Renal pelvis (tissue), 12 donors: Measurements from ENCODE around the gene SPSB4. TPM values are rescaled to one million over a fixed set of nuclear protein-coding genes. Genes with fewer than 3 reads are reported as not detected.
"Not testable (repeated sequence)": the region's sequence is repeated elsewhere in the genome, so short reads cannot be mapped to it uniquely, and the experiment has no call there.

Source experiments
- DNase-seq: peaks from one replicate; pipeline ENCODE4 v3.0.0-alpha.2; 2013
- long read RNA-seq, 16 experiments: transcript quantifications; one replicate each; lab custom pipeline, GENCODE V29; 2026
- polyA plus RNA-seq, 3 donors: library from polyadenylated mRNA; unstranded; fragments of 120-200 nt; gene quantifications; one replicate each; pipeline ENCODE4 v1.2.1, GENCODE V29; 2013; ENCODE audit not compliant: insufficient read length in 3 of 3

SPSB4 gene
- 10 to 100 TPM; 14.6 to 21.0 (median 20.0) TPM for polyA plus RNA-seq
- long read RNA-seq, donor 1, partial matches to known transcripts, result 0 of 1 reads
- long read RNA-seq, donor 1, other reads (novel, unspliced or antisense), result 0 of 1 reads
- long read RNA-seq, donor 2, partial matches to known transcripts, result 0 of 4 reads
- long read RNA-seq, donor 2, other reads (novel, unspliced or antisense), result 0 of 4 reads
- long read RNA-seq, donor 3, partial matches to known transcripts, result 11 of 13 reads
- long read RNA-seq, donor 3, other reads (novel, unspliced or antisense), result 0 of 13 reads
- long read RNA-seq, donor 4, partial matches to known transcripts, result 0 of 3 reads
- long read RNA-seq, donor 4, other reads (novel, unspliced or antisense), result 0 of 3 reads
- long read RNA-seq, donor 5, partial matches to known transcripts, result 0 of 1 reads
- long read RNA-seq, donor 5, other reads (novel, unspliced or antisense), result 0 of 1 reads
- long read RNA-seq, donor 6, transcript SPSB4-201 (3 exons, 2,908 nt), result major isoform, 6 of 6 reads
- long read RNA-seq, donor 6, partial matches to known transcripts, result 0 of 6 reads
- long read RNA-seq, donor 6, other reads (novel, unspliced or antisense), result 0 of 6 reads
- long read RNA-seq, donor 7, partial matches to known transcripts, result 6 of 10 reads
- long read RNA-seq, donor 7, other reads (novel, unspliced or antisense), result 0 of 10 reads
- long read RNA-seq, donor 8, partial matches to known transcripts, result 0 of 1 reads
- long read RNA-seq, donor 8, other reads (novel, unspliced or antisense), result 0 of 1 reads
- long read RNA-seq, donor 9, transcript SPSB4-201 (3 exons, 2,908 nt), result major isoform, 6 of 6 reads
- long read RNA-seq, donor 9, partial matches to known transcripts, result 0 of 6 reads
- long read RNA-seq, donor 9, other reads (novel, unspliced or antisense), result 0 of 6 reads
- long read RNA-seq, donor 10, partial matches to known transcripts, result 0 of 3 reads
- long read RNA-seq, donor 10, other reads (novel, unspliced or antisense), result 0 of 3 reads
- long read RNA-seq, donor 11, partial matches to known transcripts, result 0 of 3 reads
- long read RNA-seq, donor 11, other reads (novel, unspliced or antisense), result 0 of 3 reads
- long read RNA-seq, donor 12, partial matches to known transcripts, result 0 of 4 reads
- long read RNA-seq, donor 12, other reads (novel, unspliced or antisense), result 0 of 4 reads
- long read RNA-seq, donor 13, partial matches to known transcripts, result 0 of 2 reads
- long read RNA-seq, donor 13, other reads (novel, unspliced or antisense), result 0 of 2 reads
- long read RNA-seq, donor 14, result 0 reads
- long read RNA-seq, donor 15, transcript SPSB4-201 (3 exons, 2,908 nt), result major isoform, 5 of 5 reads
- long read RNA-seq, donor 15, partial matches to known transcripts, result 0 of 5 reads
- long read RNA-seq, donor 15, other reads (novel, unspliced or antisense), result 0 of 5 reads
- long read RNA-seq, donor 16, partial matches to known transcripts, result 0 of 2 reads
- long read RNA-seq, donor 16, other reads (novel, unspliced or antisense), result 0 of 2 reads

DNA sequence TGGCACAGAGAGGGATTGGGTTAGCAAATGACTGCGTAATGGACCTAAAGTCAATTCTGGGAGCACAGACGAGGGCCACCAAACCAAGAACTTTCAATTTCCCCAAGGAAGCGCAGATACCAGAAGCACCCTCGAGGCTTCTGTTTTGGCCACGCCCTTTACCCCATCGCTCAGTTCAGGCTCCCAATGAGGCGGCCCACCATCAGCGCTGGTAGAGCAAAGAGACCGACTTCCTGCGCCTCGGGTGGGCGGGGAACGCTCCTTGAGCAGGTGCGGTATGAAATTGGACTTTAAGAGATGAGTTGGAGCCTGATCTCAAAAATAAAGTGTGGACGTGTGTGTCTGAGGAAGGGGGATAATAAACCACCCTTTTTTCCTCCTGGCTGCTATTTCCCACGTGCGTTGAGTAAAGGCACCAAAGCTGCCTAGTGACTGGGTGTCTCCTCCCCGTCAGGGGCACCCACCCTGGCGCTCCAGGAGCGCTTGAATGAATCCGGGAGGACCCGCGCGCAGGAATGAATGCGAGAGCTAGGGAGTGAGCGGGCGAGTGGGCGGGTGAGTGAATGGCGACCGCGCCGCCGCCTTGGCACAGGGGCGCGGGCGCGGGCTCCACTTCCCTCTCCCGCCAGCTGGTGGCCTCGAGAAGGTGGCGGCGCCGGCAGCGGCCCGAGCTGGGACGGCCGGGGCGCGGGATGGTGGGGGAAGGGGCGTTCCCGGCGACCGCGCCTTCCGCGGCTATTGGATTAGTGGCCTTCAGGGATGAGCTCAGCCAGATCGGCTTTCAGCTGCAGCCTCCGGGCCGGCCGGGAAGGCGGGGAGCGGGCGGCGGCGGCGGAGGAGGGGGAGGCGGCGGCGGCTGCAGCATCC lies at the start of gene SPSB4:
Gene SPSB4 (plus strand): TSS at position 772 of the 867 bp plus-strand sequence. CDS start 14,758 bp downstream, outside the sequence.
- DNase-seq, result peak; percentile 90

DNA sequence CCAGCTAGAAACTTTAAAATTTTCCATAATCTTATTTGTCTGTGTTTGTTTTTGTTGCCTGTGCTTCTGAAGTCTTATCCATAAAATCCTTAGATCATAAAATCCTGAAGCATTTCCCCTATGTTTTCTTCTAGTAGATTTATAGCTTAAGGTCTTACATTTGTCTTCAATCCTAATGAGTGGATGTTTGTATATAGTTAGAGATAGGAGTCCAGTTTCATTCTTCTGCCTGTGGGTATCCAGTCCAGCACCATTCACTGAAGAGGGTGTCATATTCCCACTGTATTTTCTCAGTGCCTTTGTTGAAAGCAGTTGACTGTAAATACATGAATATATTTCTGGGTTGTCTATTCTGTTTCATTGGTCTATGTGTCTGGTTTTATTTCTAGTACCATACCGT lies 44.8 kb upstream of the SPSB4 start:
- DNase-seq, result no peak

DNA sequence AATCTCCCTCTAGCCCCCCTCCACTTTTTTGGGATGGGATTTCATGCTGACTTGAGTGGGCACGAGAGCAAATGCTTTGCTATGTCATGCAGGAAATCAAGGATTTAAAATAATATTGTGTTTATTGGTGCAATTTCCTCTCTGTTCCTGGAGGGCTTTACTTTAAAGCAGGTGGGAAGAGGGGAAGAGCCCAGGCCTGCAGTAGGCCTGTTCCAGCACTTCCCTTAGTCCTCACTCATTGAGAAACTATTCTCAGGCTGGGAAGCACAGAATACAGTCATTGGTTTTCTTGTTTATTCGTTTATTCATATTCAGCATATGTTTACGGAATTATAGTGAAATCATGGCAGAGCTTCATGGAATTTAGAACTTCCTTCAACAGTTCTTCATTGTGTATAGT lies 41.7 kb upstream of the SPSB4 start:
- no peak for DNase-seq

DNA sequence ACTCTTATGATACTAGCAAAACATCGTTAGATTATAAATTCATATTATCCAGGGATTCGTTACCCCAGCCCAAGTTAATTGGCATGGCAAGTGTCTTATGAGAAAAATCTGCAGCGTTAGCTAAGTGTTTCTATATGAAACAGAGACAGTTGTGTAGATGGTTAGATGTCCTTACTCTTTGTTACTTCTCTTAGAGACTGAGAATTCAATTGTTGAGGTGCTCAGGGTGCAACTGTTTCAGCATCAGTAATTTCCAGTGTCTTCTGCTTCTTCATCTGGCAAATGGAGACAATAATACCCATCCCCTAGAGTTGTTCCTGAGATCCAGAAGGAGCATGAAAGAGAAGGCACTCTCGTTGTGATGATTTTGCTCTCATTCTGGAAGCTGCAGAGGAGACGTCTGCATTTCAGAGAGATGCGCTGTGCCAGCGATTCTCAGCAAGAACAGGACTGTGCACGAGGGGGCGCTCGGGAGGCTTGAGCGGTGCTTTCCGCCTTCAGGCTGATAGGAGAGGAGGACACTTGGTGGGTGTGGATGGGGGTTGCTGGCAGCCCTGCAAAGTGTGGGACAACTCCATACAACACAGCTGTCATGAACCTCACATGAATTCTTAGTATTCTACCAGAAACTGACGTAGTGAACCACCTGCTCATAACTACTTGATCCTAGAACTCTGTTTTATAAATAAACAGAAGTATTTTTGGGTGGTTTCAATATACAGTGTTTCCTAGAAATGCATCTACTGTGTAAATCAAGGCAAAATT lies 39.7 kb upstream of the SPSB4 start:
- DNase-seq, result peak; percentile 72

DNA sequence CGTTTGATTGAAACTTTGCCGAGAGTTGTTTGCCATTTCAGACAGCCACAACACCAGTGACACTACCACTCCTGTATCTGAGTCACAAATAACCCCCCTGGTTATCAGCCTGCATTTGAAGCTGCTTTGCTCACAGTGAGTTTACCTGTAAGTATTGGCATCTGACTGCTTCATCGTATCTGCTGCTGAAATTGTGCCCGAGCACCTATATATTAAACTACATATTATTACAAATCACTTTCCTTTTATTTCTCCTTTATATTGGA lies 39.2 kb upstream of the SPSB4 start:
- DNase-seq, result no peak

DNA sequence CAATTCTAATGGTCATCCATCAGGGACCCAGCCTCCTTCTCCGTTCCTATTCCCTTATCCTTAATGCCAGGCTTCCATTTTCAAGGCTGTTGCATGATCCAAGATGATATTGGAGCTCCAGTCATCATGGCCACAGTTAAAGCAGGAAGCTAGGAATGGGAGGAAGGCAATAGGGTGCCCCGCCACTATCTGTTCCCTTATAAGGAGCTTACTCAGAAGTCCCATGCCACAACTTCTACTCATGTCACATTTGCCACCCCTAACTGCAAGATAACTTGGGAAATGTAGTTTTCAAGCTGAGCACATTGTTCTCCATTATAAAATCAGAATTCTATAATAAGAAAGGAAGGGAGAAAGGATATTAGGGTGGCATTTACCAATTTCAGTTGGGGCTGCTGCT lies 38.6 kb upstream of the SPSB4 start:
- no peak for DNase-seq

DNA sequence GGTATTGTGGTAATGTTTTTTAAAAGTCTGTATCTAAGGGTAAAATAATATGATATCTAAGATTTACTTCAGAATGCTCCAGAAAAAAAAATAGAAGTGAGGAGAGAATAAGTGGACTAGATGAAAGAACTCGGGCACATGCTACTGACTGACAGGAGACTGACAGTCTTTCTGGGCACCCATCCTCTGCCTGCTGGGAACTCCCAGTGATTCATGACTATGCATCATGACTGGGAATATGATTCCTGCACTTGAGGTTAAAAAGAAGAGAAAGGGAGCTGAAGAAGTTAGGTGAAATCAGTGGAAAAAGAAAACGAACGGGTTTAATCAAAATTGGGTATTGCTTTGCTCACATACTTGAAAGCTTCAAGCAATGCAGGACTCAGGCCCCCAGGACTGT lies 35.7 kb upstream of the SPSB4 start:
- no peak for DNase-seq

DNA sequence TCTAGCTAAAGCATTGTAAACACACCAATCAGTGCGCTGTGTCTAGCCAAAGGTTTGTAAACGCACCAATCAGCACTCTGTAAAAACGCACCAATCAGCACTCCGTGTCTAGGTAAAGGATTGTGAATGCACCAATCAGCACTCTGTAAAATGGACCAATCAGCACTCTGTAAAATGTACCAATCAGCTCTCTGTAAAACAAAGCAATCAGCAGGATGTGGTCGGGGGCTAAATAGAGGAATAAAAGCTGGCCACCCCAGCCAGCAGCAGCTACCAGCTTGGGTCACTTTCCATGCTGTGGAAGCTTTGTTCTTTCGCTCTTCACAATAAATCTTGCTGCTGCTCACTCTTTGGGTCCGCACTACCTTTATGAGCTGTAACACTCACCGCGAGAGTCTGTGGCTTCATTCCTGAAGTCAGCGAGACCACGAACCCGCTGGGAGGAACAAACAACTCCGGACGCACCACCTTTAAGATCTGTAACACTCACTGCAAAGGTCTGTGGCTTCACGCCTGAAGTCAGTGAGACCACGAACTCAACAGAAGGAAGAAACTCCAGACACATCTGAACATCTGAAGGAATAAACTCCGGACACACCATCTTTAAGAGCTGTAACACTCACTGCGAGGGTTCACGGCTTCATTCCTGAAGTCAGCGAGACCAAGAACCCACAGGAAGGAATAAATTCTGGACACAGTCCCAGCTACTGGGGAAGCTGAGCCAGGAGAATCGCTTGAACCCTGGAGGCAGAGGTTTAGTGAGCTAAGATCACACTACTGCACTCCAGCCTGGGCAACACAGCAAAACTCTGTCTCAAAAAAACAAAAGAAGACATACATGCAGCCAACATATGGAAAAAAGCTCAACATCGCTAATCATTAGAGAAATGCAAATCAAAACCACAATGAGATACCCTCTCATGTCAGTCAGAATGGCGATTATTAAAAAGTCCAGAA lies 33.5 kb upstream of the SPSB4 start:
- not testable (repeated sequence) for DNase-seq

DNA sequence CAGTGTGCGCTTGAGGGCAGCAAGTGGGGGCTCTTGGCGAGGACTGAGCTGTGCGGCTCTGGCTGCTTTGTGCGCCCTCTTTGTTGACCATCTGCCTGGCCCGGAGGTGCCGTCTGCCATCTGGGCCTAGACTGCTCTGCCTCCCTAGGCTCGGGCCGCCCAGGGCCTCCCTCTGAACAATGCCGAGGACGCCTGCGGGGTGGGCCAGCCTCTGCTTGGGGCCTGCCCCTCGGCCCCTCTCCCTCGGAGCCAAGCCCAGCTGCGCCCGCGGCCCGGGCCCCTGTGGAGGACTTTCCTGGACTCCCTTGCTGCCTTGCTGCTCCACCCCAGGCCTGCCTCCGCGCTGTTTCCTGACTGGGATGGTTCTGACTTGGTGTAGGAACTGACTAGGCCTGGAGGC lies 31.9 kb upstream of the SPSB4 start:
- no peak for DNase-seq

DNA sequence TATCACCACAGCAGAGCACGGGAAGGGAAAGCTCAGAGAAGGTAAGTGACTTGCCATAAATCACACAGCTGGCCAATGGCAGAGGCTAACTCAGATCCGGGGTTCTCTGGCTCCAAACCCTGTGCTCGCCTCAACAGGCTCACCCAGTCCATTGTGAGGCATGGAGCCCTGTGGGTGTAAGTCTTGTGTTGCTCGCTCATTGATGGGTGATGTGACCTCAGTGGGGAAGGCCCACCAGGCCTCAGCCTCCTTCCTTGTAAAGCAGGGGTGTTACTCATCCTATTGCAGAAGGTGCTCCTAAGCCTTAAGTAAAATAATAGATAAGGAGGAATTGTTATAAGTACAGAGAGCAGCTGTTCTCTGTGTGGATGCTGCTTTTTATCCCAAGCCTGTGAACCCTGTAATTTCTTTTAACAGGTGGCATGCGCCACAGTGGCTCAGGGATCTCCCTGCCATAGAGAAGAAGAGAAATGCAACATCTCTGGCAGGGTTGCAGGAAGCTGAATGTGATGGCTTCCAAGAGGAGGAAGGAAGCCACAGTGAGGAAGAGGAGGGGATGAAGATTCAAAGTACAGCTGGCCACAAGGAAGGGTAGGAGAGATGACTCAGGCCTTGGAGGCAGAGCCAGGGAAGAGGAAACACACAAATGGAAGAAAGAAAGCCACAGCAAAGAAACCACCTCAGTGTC lies 30.9 kb upstream of the SPSB4 start:
- no peak for DNase-seq

DNA sequence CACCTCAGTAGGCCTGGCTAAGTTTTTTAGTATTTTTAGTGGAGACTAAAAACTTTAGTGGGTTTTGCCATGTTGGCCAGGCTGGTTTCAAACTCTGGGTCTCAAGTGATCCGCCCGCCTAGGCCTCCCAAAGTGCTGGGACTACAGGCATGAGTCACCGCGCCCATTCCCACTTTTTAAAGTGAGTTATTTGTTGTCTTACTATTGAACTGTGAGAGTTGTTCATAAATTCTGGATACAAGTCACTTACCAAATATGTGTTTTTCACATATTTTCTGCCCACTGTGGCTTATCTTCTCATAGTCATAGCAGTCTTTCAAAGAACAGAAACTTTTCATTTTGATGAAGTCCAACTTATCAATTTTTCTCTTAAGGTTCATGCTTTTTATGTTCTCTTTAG lies 29.9 kb upstream of the SPSB4 start:
- no peak for DNase-seq

DNA sequence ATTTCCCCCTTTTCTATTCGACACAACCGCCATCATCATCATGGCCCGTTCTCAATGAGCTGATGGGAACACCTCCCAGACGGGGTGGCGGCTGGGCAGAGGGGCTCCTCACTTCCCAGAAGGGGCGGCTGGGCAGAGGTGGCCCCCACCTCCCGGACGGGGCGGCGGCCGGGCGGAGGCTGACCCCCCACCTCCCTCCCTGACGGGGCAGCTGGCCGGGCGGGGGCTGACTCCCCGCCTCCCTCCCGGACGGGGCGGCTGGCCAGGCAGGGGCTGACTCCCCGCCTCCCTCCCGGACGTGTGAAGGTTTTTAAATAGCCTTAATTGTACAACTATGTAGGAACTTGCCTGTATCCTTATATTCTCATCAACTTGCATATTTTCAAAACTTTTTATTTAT lies 20.9 kb upstream of the SPSB4 start:
- no peak for DNase-seq

DNA sequence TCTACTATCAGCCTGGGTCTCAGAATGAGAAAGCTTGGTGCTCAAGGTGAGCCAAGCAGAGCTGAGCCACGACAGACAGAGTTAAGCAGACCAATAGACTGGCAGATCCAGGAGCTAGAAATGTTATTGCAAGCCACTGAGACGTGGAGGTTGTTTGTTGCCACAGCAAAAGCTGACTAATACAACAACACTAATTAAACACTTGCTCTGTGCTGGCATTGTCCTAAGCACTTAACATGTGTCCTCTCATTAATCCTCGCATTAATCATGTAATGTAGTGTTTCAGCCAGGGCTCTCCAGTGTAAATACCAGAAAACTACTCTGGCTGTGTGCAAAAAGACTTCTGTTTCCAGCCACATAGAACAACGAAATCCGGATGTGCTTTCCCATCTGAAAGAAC lies 11.6 kb upstream of the SPSB4 start:
- no peak for DNase-seq

DNA sequence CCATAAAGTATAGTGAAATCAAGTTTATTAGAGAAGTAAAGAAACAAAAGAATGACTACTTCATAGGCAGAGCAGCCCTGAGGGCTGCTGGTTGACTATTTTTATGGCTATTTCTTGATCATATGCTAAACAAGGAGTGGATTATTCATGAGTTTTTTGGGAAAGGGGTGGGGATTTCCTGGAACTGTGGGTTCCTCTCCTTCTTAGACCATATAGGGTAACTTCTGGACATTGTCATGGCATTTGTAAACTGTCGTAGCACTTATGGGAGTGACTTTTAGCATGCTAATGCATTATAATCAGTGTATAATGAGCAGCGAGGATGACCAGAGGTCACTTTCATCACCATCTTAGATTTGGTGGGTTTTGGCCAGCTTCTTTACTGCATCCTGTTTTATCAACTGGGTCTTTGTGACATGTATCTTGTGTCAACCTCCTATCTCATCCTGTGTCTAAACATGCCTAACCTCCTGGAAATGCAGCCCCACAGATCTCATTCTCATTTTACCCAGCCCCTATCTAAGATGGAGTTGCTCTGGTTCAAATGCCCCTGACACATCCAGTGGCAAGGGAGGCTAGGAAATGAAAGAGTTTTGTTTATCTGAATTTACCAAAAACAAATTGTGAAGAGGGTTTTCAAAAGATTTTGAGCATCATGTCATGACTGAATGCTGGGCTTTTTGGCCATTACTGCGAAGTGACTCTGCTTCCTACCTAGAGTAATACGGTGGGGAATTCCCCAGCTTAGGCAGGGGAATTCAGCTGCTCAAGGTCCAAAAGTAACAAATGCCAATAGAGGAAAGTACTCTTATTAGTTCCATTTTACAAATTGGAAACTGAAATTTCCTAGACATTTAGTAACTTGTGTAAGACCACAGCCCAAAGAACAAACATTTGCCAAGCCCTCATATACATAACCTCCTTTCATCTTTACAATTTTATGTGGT lies 6.2 kb upstream of the SPSB4 start:
- no peak for DNase-seq

DNA sequence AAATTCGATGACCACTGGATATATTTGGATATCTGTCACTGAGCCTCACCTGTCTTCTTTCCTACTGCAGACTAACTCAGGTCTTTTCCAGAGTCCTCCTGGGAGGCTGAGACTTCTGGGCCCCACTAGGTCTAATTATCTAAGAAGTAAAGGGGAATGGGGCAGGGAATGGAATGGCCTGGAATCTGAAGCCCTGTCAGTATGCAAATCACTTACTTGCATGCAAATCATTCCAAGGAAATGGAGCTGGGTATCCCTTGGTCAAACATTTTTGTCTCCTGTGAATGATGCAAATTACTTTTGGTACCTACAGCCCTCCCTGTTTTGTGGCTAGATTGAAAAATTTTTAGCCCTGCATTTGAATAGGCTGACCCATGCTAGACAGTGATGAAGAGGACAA lies 5.3 kb upstream of the SPSB4 start:
- no peak for DNase-seq

DNA sequence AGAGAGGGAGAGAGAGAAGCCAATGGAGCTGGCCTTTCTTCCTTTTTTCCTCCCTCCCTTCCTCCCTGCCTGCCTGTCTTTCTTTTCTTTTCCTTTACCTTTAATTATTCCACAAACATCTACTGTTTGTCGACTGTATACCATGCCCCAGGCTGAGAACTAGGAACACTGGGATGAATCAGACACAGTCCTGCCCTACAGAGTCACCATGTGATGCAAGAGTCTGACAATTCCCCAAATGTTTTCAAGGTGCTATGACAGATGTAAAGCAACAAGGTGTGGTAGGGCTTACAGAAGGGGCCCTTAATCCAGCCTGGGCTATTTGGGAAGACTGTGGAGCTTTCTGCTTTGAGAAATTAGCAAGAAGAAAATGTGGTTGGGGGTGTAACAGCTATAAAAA lies 4.0 kb upstream of the SPSB4 start:
- DNase-seq, result no peak

DNA sequence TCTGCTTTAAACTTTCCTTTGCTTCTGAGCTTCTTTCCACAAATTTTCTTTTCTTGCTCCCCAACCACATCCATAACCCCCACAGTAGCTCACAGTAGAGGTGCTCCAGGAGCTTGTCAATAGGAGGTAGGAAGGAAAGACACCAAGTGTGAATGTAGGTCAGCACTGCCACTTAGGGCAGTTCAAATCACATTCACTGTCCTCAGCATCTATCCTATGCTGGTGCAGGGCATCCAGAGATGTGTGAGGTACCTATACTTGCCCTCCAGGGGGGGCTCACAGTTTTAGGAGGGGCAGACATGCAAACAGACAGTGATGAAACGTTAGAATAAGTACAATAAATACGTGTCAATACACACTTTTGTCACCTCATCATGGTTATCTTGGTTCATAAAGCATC lies 1.5 kb upstream of the SPSB4 start:
- no peak for DNase-seq
